H1 (cell line): ENCODE data around the gene PARD3. TPM values are rescaled to one million over a fixed set of nuclear protein-coding genes. Genes with fewer than 3 reads are reported as not detected.

Experiments used
- CTCF ChIA-PET: fragments of 300-600 bp; sonication (Branson Sonifier 250); formaldehyde crosslinking; loops from one replicate; lab custom pipeline; 2021; ENCODE audit not compliant: partially characterized antibody; lab: Charles Lee
- POLR2A ChIA-PET: fragments of 300-600 bp; sonication (Branson Sonifier 250); formaldehyde crosslinking; loops from one replicate; lab custom pipeline; 2021; ENCODE audit warnings: inconsistent platforms; ENCODE audit not compliant: partially characterized antibody; lab: Charles Lee
- DNase-seq, 2 experiments: peaks; one replicate each; pipeline versions ENCODE4 v3.0.0 to v3.0.0-alpha.2; 2010 to 2022; ENCODE audit warnings: low spot score in 2 of 2, low read depth in 1 of 2, mixed read lengths in 1 of 2
- FAIRE-seq: peaks from 2 replicates; lab custom pipeline; 2011; peaks lifted over from hg19 to GRCh38; lab: Jason Lieb, UNC
- H2AFZ ChIP-seq: 2 replicates; pipeline ENCODE4 v1.8.1; 2012; ENCODE audit warnings: low read length, inconsistent platforms
- H2AK5ac ChIP-seq: 2 replicates; pipeline ENCODE4 v1.6.1; 2013; ENCODE audit warnings: low read depth, low read length
- H2BK120ac ChIP-seq: replicated peaks from 2 replicates; pipeline ENCODE3; 2013; ENCODE audit warnings: low read depth, low read length, inconsistent platforms
- H2BK12ac ChIP-seq: 2 replicates; pipeline ENCODE4 v1.6.1; 2013; ENCODE audit warnings: low read depth, low read length
- H2BK15ac ChIP-seq: 2 replicates; pipeline ENCODE4 v1.6.1; 2013; ENCODE audit warnings: low read length
- H2BK20ac ChIP-seq: 2 replicates; pipeline ENCODE4 v1.6.1; 2013; ENCODE audit warnings: low read length
- H2BK5ac ChIP-seq: 2 replicates; pipeline ENCODE4 v1.6.1; 2013; ENCODE audit warnings: low read depth, low read length
- H3K14ac ChIP-seq: 2 replicates; pipeline ENCODE4 v1.6.1; 2013; ENCODE audit warnings: inconsistent platforms; ENCODE audit not compliant: insufficient read length
- H3K18ac ChIP-seq: 2 replicates; pipeline ENCODE4 v1.6.1; 2013; ENCODE audit warnings: low read length; ENCODE audit errors: extremely low read depth
- H3K23ac ChIP-seq: 2 replicates; pipeline ENCODE4 v1.6.1; 2013; ENCODE audit warnings: inconsistent platforms; ENCODE audit not compliant: insufficient read length
- H3K23me2 ChIP-seq: 2 replicates; pipeline ENCODE4 v1.6.1; 2013; ENCODE audit warnings: low read depth, low read length
- H3K27ac ChIP-seq: 2 replicates; pipeline ENCODE4 v1.6.1; 2011; ENCODE audit warnings: low read depth, low read length, inconsistent platforms
- H3K27me3 ChIP-seq, 4 experiments: replicated peaks in 1 of 4; 1 replicate in 1 of 4; 2 replicates in 3 of 4; pipeline versions ENCODE4 v1.6.1 to v1.8.1; 2011 to 2013; ENCODE audit warnings: low read length in 3 of 4, mild to moderate bottlenecking in 3 of 4, inconsistent platforms in 2 of 4, mixed read lengths in 2 of 4, moderate library complexity in 1 of 4; ENCODE audit not compliant: control insufficient read depth in 3 of 4, insufficient read depth in 3 of 4; ENCODE audit errors: extremely low read depth in 1 of 4
- H3K36me3 ChIP-seq, 4 experiments: 2 replicates each; pipeline versions ENCODE4 v1.6.1 to v1.8.1; 2011 to 2013; ENCODE audit warnings: mild to moderate bottlenecking in 4 of 4, low read length in 3 of 4, moderate library complexity in 2 of 4, control low read depth in 1 of 4, inconsistent platforms in 1 of 4; ENCODE audit not compliant: insufficient read depth in 4 of 4, control insufficient read depth in 2 of 4
- H3K4ac ChIP-seq: replicated peaks from 2 replicates; pipeline ENCODE3; 2013; ENCODE audit warnings: low read length, low read depth, mixed read lengths, inconsistent platforms; ENCODE audit not compliant: insufficient read length
- H3K4me1 ChIP-seq, 4 experiments: replicated peaks in 1 of 4; 1 replicate in 1 of 4; 2 replicates in 3 of 4; pipeline versions ENCODE4 v1.6.1 to v1.8.1; 2011 to 2013; ENCODE audit warnings: low read length in 3 of 4, inconsistent platforms in 2 of 4, mixed read lengths in 1 of 4; ENCODE audit not compliant: insufficient read depth in 4 of 4, control insufficient read depth in 3 of 4
- H3K4me2 ChIP-seq, 2 experiments: 2 replicates each; pipeline versions ENCODE4 v1.6.1 to v1.8.1; 2011 to 2013; ENCODE audit warnings: low read depth in 2 of 2, low read length in 2 of 2, control low read depth in 1 of 2, inconsistent platforms in 1 of 2, mild to moderate bottlenecking in 1 of 2; ENCODE audit not compliant: insufficient read depth in 1 of 2
- H3K4me3 ChIP-seq, 4 experiments: fragments of 200-600, 300-600 bp in 1 of 4; sonication (generic), shearing (Covaris generic), sonication (Bioruptor Twin) in 1 of 4; 2 replicates each; pipeline versions ENCODE4 v1.5.1 to v1.8.1; 2011 to 2016; ENCODE audit warnings: low read length in 4 of 4, low read depth in 3 of 4, control low read depth in 2 of 4, inconsistent platforms in 2 of 4, mild to moderate bottlenecking in 2 of 4, mixed read lengths in 1 of 4, moderate library complexity in 1 of 4; ENCODE audit not compliant: insufficient read depth in 2 of 4; ENCODE audit errors: extremely low read depth in 1 of 4
- H3K56ac ChIP-seq: replicated peaks from 2 replicates; pipeline ENCODE3; 2013; ENCODE audit warnings: low read depth, mild to moderate bottlenecking, mixed read lengths, low read length, inconsistent platforms; ENCODE audit not compliant: insufficient read length
- H3K79me1 ChIP-seq: 2 replicates; pipeline ENCODE4 v1.6.1; 2013; ENCODE audit warnings: low read depth, low read length, control low read depth
- H3K79me2 ChIP-seq, 2 experiments: 2 replicates each; pipeline versions ENCODE4 v1.6.1 to v1.8.1; 2012 to 2013; ENCODE audit warnings: low read length in 2 of 2, mild to moderate bottlenecking in 2 of 2, inconsistent platforms in 1 of 2; ENCODE audit not compliant: insufficient read depth in 2 of 2, control insufficient read depth in 1 of 2
- H3K9ac ChIP-seq, 4 experiments: replicated peaks in 1 of 4; 1 replicate in 1 of 4; 2 replicates in 3 of 4; pipeline versions ENCODE4 v1.6.1 to v1.8.1; 2011 to 2013; ENCODE audit warnings: low read depth in 3 of 4, low read length in 3 of 4, control low read depth in 2 of 4, mild to moderate bottlenecking in 2 of 4, moderate library complexity in 2 of 4, inconsistent platforms in 1 of 4; ENCODE audit errors: extremely low read depth in 1 of 4
- H3K9me3 ChIP-seq, 2 experiments: 2 replicates each; pipeline versions ENCODE4 v1.6.1 to v1.8.1; 2012 to 2013; ENCODE audit warnings: mild to moderate bottlenecking in 2 of 2, moderate library complexity in 2 of 2, control low read depth in 1 of 2, inconsistent platforms in 1 of 2, low read depth in 1 of 2, low read length in 1 of 2, mixed read lengths in 1 of 2; ENCODE audit not compliant: insufficient read depth in 2 of 2
- H4K20me1 ChIP-seq, 2 experiments: replicated peaks in 1 of 2; 2 replicates each; pipeline versions ENCODE3 to v1.8.1; 2011 to 2013; ENCODE audit warnings: inconsistent platforms in 2 of 2, low read length in 2 of 2, mild to moderate bottlenecking in 1 of 2; ENCODE audit not compliant: insufficient read depth in 2 of 2, control insufficient read depth in 1 of 2
- H4K5ac ChIP-seq: 2 replicates; pipeline ENCODE4 v1.6.1; 2013; ENCODE audit warnings: low read length, low read depth, mixed read lengths, inconsistent platforms; ENCODE audit not compliant: insufficient read length
- H4K8ac ChIP-seq: 2 replicates; pipeline ENCODE4 v1.8.0; 2013; ENCODE audit warnings: mild to moderate bottlenecking, moderate library complexity, low read length, inconsistent platforms; ENCODE audit not compliant: insufficient read depth; ENCODE audit errors: extremely low read depth
- H4K91ac ChIP-seq: replicated peaks from 2 replicates; pipeline ENCODE3; 2013; ENCODE audit warnings: low read length, mixed read lengths, inconsistent platforms; ENCODE audit not compliant: insufficient read length
- BCL11A ChIP-seq, 2 experiments: IDR thresholded peaks; one replicate each; pipeline ENCODE4 v1.6.1; 2011; ENCODE audit warnings: low read depth in 2 of 2, low read length in 2 of 2, mild to moderate bottlenecking in 2 of 2
- CBX5 ChIP-seq: fragments of 300-800, 300-1000 bp; sonication (generic); IDR thresholded peaks from 2 replicates; pipeline ENCODE4 v1.7.1; 2016; ENCODE audit warnings: antibody characterized with exemption, low read length, low read depth
- EGR1 ChIP-seq: IDR thresholded peaks from 2 replicates; pipeline ENCODE4 v1.6.1; 2011; ENCODE audit warnings: low read depth, low read length, borderline replicate concordance
- EP300 ChIP-seq, 2 experiments: IDR thresholded peaks; 1 replicate in 1 of 2; 2 replicates in 1 of 2; pipeline ENCODE4 v1.6.1; 2011 to 2012; ENCODE audit warnings: low read depth in 2 of 2, low read length in 2 of 2, mild to moderate bottlenecking in 2 of 2, borderline replicate concordance in 1 of 2, inconsistent platforms in 1 of 2, moderate library complexity in 1 of 2
- KDM5A ChIP-seq: fragments of 200-600 bp; IDR thresholded peaks from 2 replicates; pipeline ENCODE4 v1.7.1; 2012; ENCODE audit warnings: mild to moderate bottlenecking, low read length, inconsistent platforms, mixed read lengths
- POLR2A ChIP-seq, 2 experiments: IDR thresholded peaks; 1 replicate in 1 of 2; 2 replicates in 1 of 2; pipeline ENCODE4 v1.6.1; 2011; ENCODE audit warnings: low read depth in 2 of 2, low read length in 2 of 2, mild to moderate bottlenecking in 2 of 2; ENCODE audit errors: control extremely low read depth in 1 of 2
- POU5F1 ChIP-seq: IDR thresholded peaks from 2 replicates; pipeline ENCODE4 v1.6.1; 2011; ENCODE audit warnings: low read depth, mild to moderate bottlenecking, low read length, moderate library complexity
- RFX5 ChIP-seq: IDR thresholded peaks from 2 replicates; pipeline ENCODE4 v1.6.1; 2011; ENCODE audit warnings: low read depth, low read length, improper control_type of control experiment, borderline replicate concordance
- SAP30 ChIP-seq: fragments of 300-600 bp; sonication (generic); IDR thresholded peaks from 2 replicates; pipeline ENCODE4 v1.7.1; 2012; ENCODE audit warnings: low read length, moderate library complexity, mild to moderate bottlenecking, inconsistent platforms; ENCODE audit not compliant: insufficient read depth, insufficient replicate concordance
- SP2 ChIP-seq: IDR thresholded peaks from 2 replicates; pipeline ENCODE4 v1.6.1; 2012; ENCODE audit warnings: mild to moderate bottlenecking, low read length, inconsistent platforms
- TEAD4 ChIP-seq: IDR thresholded peaks from 2 replicates; pipeline ENCODE4 v1.6.1; 2012; ENCODE audit warnings: low read depth, low read length, inconsistent platforms, mixed read lengths
- WGBS, 2 experiments: shearing (Covaris generic) in 1 of 2; methylation state at CpG; one replicate each; pipeline versions ENCODE4 v1.1.6 to v1.1.7; 2013 to 2015; ENCODE audit warnings: low lambda C conversion rate in 2 of 2, mixed read lengths in 2 of 2, inconsistent platforms in 1 of 2, low coverage in 1 of 2, missing lambda C conversion rate in 1 of 2; ENCODE audit not compliant: insufficient replicate concordance in 2 of 2, insufficient coverage in 1 of 2, insufficient read length in 1 of 2; ENCODE audit errors: extremely low coverage in 1 of 2, missing lambda C conversion rate in 1 of 2; 5-methylcytosine and 5-hydroxymethylcytosine counted together
- polyA plus RNA-seq, 7 experiments: library from polyadenylated mRNA; depleted of rRNA in 3 of 7; stranded (reverse) in 5 of 7; unstranded in 2 of 7; fragments of >200 nt in 5 of 7; fragments of 200-250 nt in 2 of 7; gene quantifications; 1 replicate in 5 of 7; 2 replicates in 1 of 7; 4 replicates in 1 of 7; pipeline versions ENCODE4 v1.2.1 to v1.2.3, GENCODE V29; 2011 to 2013; ENCODE audit warnings: missing spikeins in 2 of 7, mixed read lengths in 2 of 7
- total RNA-seq: library from RNA; stranded (reverse); fragmentation: NEBNext Ultra II Directional; extraction: Animal tissue kit (Norgen Biotek cat#: 25700); gene quantifications from 2 replicates; pipeline ENCODE4 v1.2.1, GENCODE V29; 2021

The PARD3 gene
- total and polyA plus RNA-seq, 2 of the 8 experiments (the other 6 are each of a cell fraction or from before 2014, with no cell fraction given) = 19.7 to 49.1 TPM

DNA sequence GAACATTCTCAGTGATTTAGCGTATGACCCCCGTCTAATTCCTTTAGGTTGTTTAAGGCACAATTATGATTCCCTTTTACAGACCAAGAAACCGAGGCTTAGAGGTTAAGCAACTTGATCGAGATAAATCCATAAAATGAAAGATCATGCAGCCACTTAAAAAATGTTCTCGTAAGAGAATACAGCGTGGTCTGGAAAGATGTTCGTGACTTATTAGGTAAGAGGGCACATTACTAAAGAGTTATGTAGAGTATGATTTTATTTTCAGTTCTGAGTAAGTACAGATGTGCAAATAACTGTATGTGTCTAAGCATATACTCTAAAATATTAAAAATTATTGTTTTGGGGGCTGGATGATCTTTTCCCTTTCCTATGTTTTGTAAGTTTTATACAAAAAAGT is 575.1 kb downstream of the PARD3 start:
- no peak overlapping the region for H2BK12ac ChIP-seq
- H2AK5ac ChIP-seq = no peak overlapping the region
- no peaks in the 10 kb centered on the region for H4K20me1 ChIP-seq
- H3K9me3 ChIP-seq = no peaks in the 10 kb centered on the region
- no peak overlapping the region for H3K9ac ChIP-seq
- no peak overlapping the region for H3K18ac ChIP-seq
- H3K14ac ChIP-seq = no peak overlapping the region
- H2BK5ac ChIP-seq = no peak overlapping the region
- H4K8ac ChIP-seq = no peak overlapping the region
- no peak for FAIRE-seq
- no peaks in the 10 kb centered on the region; the same call in 1 of the 2 replicates for H3K79me1 ChIP-seq
- H3K4me3 ChIP-seq = no peak overlapping the region
- no peaks in the 10 kb centered on the region for H3K27me3 ChIP-seq
- H2BK15ac ChIP-seq = no peak overlapping the region
- no peak for TF ChIP-seq CBX5
- TF ChIP-seq EGR1 = no peak
- TF ChIP-seq KDM5A = no peak
- TF ChIP-seq POU5F1 = no peak
- no peak for TF ChIP-seq BCL11A (IDR thresholded peaks at IDR 0.05; ENCODE audit: low read depth in 2 of 2, low read length in 2 of 2)
- no peak for TF ChIP-seq RFX5
- TF ChIP-seq SP2 = no peak
- no peak for TF ChIP-seq EP300 (IDR thresholded peaks at IDR 0.05; ENCODE audit: borderline replicate concordance in 1 of 2, low read depth in 2 of 2, low read length in 2 of 2)
- TF ChIP-seq POLR2A (IDR thresholded peaks at IDR 0.05; ENCODE audit: control extremely low read depth in 1 of 2, low read depth in 2 of 2, low read length in 2 of 2) = no peak
- TF ChIP-seq SAP30 = no peak
- no peak for TF ChIP-seq TEAD4
- H4K5ac ChIP-seq = no peak overlapping the region
- no peak overlapping the region for H4K91ac ChIP-seq
- no peak overlapping the region for H3K27ac ChIP-seq
- H3K79me2 ChIP-seq = no peaks in the 10 kb centered on the region
- 87% methylated on average over 7 of the region's 7 CpGs; no CpG with 5 or more reads in 1 of the 2 experiments for WGBS, 2 experiments
- no peak overlapping the region for H2BK20ac ChIP-seq
- no peak overlapping the region for H2AFZ ChIP-seq
- peaks cover 0 to 3% (median 0%) of the 10 kb centered on the region in 4 experiments; a peak in 1 of 7 replicates for H3K4me1 ChIP-seq
- no peaks in the 10 kb centered on the region for H3K23me2 ChIP-seq
- H3K23ac ChIP-seq = no peak overlapping the region
- POLR2A ChIA-PET = no interaction called here
- DNase-seq = no peak
- no peak overlapping the region for H3K4ac ChIP-seq
- H3K56ac ChIP-seq = no peak overlapping the region
- H2BK120ac ChIP-seq = no peak overlapping the region
- CTCF ChIA-PET = interaction anchor here (0.6 kb wide), 1 partner anchor 358 kb away, joined by 3 read pairs; no protein-coding TSS in a partner anchor
- H3K36me3 ChIP-seq = no peaks in the 10 kb centered on the region
- H3K4me2 ChIP-seq = no peak overlapping the region
